SK-N-SH (cell line): ENCODE measurements around the gene TMEM11. TPM values are rescaled to one million over a fixed set of nuclear protein-coding genes. Genes with fewer than 3 reads are reported as not detected.

Experiments
- CTCF ChIA-PET: fragments of 300-600, 350-600 bp; formaldehyde crosslinking; extraction: SDS; loops from one replicate; lab custom pipeline; 2021; lab: Yijun Ruan, JAX
- POLR2A ChIA-PET: fragments of 350-600 bp; sonication (Branson Sonifier 250); formaldehyde crosslinking; extraction: SDS; loops from one replicate; lab custom pipeline; 2020; ENCODE audit warnings: antibody characterized with exemption, inconsistent platforms; lab: Yijun Ruan, JAX
- DNase-seq: peaks from one replicate; pipeline ENCODE4 v3.0.0; 2012
- H2AFZ ChIP-seq: fragments of 200-600 bp; sonication (generic); 2 replicates; pipeline ENCODE4 v1.8.1; 2016; ENCODE audit warnings: antibody characterized with exemption, mild to moderate bottlenecking, low read depth
- H3F3A ChIP-seq: fragments of 200-600 bp; sonication (generic); replicated peaks from 2 replicates; pipeline ENCODE3; 2016; ENCODE audit warnings: antibody characterized with exemption, mild to moderate bottlenecking; ENCODE audit not compliant: insufficient read depth
- H3K27ac ChIP-seq, 2 experiments: fragments of 200-500 bp in 1 of 2; fragments of 200-600 bp in 1 of 2; sonication (Bioruptor generic) in 1 of 2; sonication (generic), shearing (Covaris generic) in 1 of 2; 2 replicates each; pipeline versions ENCODE4 v1.5.1 to v1.6.1; 2014 to 2016; ENCODE audit warnings: low read depth in 2 of 2, inconsistent platforms in 1 of 2, low read length in 1 of 2, mild to moderate bottlenecking in 1 of 2, mixed read lengths in 1 of 2
- H3K27me3 ChIP-seq: fragments of 200-600 bp; sonication (generic), shearing (Covaris generic); 2 replicates; pipeline ENCODE4 v1.6.1; 2016; ENCODE audit warnings: mixed run types; ENCODE audit not compliant: insufficient read depth
- H3K36me3 ChIP-seq, 2 experiments: fragments of 200-500 bp in 1 of 2; fragments of 200-600 bp in 1 of 2; sonication (Bioruptor generic) in 1 of 2; sonication (generic) in 1 of 2; replicated peaks in 1 of 2; 2 replicates each; pipeline versions ENCODE3 to v1.5.1; 2014 to 2016; ENCODE audit warnings: low read length in 1 of 2, mild to moderate bottlenecking in 1 of 2; ENCODE audit not compliant: insufficient read depth in 2 of 2, control insufficient read depth in 1 of 2
- H3K4me1 ChIP-seq, 2 experiments: fragments of 200-500 bp in 1 of 2; fragments of 200-600 bp in 1 of 2; sonication (Bioruptor generic) in 1 of 2; sonication (generic), shearing (Covaris generic) in 1 of 2; 2 replicates each; pipeline versions ENCODE4 v1.5.1 to v1.6.1; 2014 to 2016; ENCODE audit warnings: low read depth in 1 of 2, low read length in 1 of 2, mixed run types in 1 of 2; ENCODE audit not compliant: insufficient read depth in 2 of 2, control insufficient read depth in 1 of 2
- H3K4me2 ChIP-seq: fragments of 200-600 bp; sonication (generic), shearing (Covaris generic); 2 replicates; pipeline ENCODE4 v1.6.1; 2017; ENCODE audit warnings: mixed run types
- H3K4me3 ChIP-seq, 2 experiments: fragments of 200-500 bp in 1 of 2; fragments of 200-600 bp in 1 of 2; sonication (Bioruptor generic) in 1 of 2; sonication (generic), shearing (Covaris generic) in 1 of 2; 2 replicates each; pipeline versions ENCODE4 v1.5.1 to v1.8.1; 2014 to 2016; ENCODE audit warnings: low read depth in 2 of 2, inconsistent platforms in 1 of 2, low read length in 1 of 2, mild to moderate bottlenecking in 1 of 2, mixed read lengths in 1 of 2, moderate library complexity in 1 of 2
- H3K79me2 ChIP-seq: fragments of 200-600 bp; sonication (generic); 2 replicates; pipeline ENCODE4 v1.8.1; 2017; ENCODE audit warnings: mild to moderate bottlenecking; ENCODE audit not compliant: insufficient read depth
- H3K9ac ChIP-seq: fragments of 200-600 bp; sonication (generic); 2 replicates; pipeline ENCODE4 v1.6.1; 2017; ENCODE audit warnings: mixed run types
- H3K9me2 ChIP-seq: fragments of 200-600 bp; sonication (generic); 2 replicates; pipeline ENCODE4 v1.6.1; 2017; ENCODE audit warnings: mixed run types
- H3K9me3 ChIP-seq: fragments of 200-600 bp; sonication (generic); 2 replicates; pipeline ENCODE4 v1.6.1; 2017; ENCODE audit warnings: mixed run types, mild to moderate bottlenecking, moderate library complexity
- H4K20me1 ChIP-seq: fragments of 200-600 bp; sonication (generic); 2 replicates; pipeline ENCODE4 v1.6.1; 2017; ENCODE audit warnings: mild to moderate bottlenecking, mixed run types; ENCODE audit not compliant: insufficient read depth
- EZH2phosphoT487 ChIP-seq: fragments of 200-600 bp; sonication (generic); IDR thresholded peaks from 2 replicates; pipeline ENCODE4 v1.6.1; 2017; ENCODE audit warnings: low read depth, mixed run types, mild to moderate bottlenecking, antibody characterized with exemption, moderate library complexity, borderline replicate concordance
- GABPA ChIP-seq: IDR thresholded peaks from 2 replicates; pipeline ENCODE4 v1.4.0; 2012; ENCODE audit warnings: low read depth, mild to moderate bottlenecking
- GATA2 ChIP-seq: sonication (generic); formaldehyde crosslinking; IDR thresholded peaks from 2 replicates; pipeline ENCODE4 v1.5.0; 2020; ENCODE audit warnings: mild to moderate bottlenecking, missing genetic modification reagents
- IRF3 ChIP-seq: fragments of 150-350 bp; IDR thresholded peaks from 2 replicates; pipeline ENCODE4 v1.6.1; 2016; ENCODE audit warnings: mild to moderate bottlenecking, low read depth, low read length
- JUND ChIP-seq: IDR thresholded peaks from 2 replicates; pipeline ENCODE4 v1.4.0; 2012
- MEF2A ChIP-seq: IDR thresholded peaks from 2 replicates; pipeline ENCODE4 v1.4.0; 2012; ENCODE audit warnings: low read depth, borderline replicate concordance
- NFIC ChIP-seq: IDR thresholded peaks from 2 replicates; pipeline ENCODE4 v1.4.0; 2012; ENCODE audit warnings: borderline replicate concordance
- RAD21 ChIP-seq: IDR thresholded peaks from 2 replicates; pipeline ENCODE4 v1.6.1; 2012; ENCODE audit warnings: mild to moderate bottlenecking, low read length
- REST ChIP-seq: IDR thresholded peaks from 2 replicates; pipeline ENCODE4 v1.6.1; 2012; ENCODE audit warnings: mild to moderate bottlenecking, low read depth, low read length, moderate library complexity
- RFX5 ChIP-seq: IDR thresholded peaks from 2 replicates; pipeline ENCODE4 v1.6.1; 2012; ENCODE audit warnings: mild to moderate bottlenecking, improper control_type of control experiment, low read length
- RXRA ChIP-seq: IDR thresholded peaks from 2 replicates; pipeline ENCODE4 v1.4.0; 2012; ENCODE audit warnings: low read depth, mild to moderate bottlenecking, borderline replicate concordance
- TAF1 ChIP-seq: IDR thresholded peaks from 2 replicates; pipeline ENCODE4 v1.6.1; 2012; ENCODE audit warnings: low read depth, mild to moderate bottlenecking, low read length, moderate library complexity, borderline replicate concordance
- WGBS: methylation state at CpG from one replicate; pipeline ENCODE4 v1.1.6; 2017; ENCODE audit warnings: low lambda C conversion rate; 5-methylcytosine and 5-hydroxymethylcytosine counted together
- polyA plus RNA-seq, 3 experiments: library from polyadenylated mRNA; depleted of rRNA; stranded (reverse); fragments of >200 nt; gene quantifications; 2 replicates each; pipeline ENCODE4 v1.2.3, GENCODE V29; 2012

The TMEM11 gene
- polyA plus RNA-seq, 1 of the 3 experiments (the other 2 are of a cell fraction) = 52.3 TPM

GRCh38 chr17:21218831-21219380, 4.9 kb upstream of the TMEM11 start:
- no peaks in the 10 kb centered on the region for H3K9me3 ChIP-seq
- peaks cover 2 to 8% of the 10 kb centered on the region in 2 experiments for H3K36me3 ChIP-seq
- WGBS = 82% methylated on average over 3 of the region's 3 CpGs
- ChIA-PET CTCF (no interaction called here), POLR2A (no interaction called here)
- H3F3A ChIP-seq = no peaks in the 10 kb centered on the region
- H3K4me1 ChIP-seq = peaks cover 0 to 6% of the 10 kb centered on the region in 2 experiments; a peak in 1 of 4 replicates
- TF ChIP-seq REST (no peak), GABPA (no peak), NFIC (no peak), IRF3 (no peak), TAF1 (no peak), RXRA (no peak), RFX5 (no peak), JUND (no peak), EZH2phosphoT487 (no peak), MEF2A (no peak), GATA2 (CRISPR knock-in tag) (no peak)
- no peaks in the 10 kb centered on the region for H4K20me1 ChIP-seq
- H3K9me2 ChIP-seq = no peaks in the 10 kb centered on the region
- no peak overlapping the region for H2AFZ ChIP-seq
- no peak overlapping the region for H3K4me3 ChIP-seq
- H3K4me2 ChIP-seq = no peak overlapping the region
- no peak overlapping the region for H3K27ac ChIP-seq
- no peak overlapping the region for H3K9ac ChIP-seq
- H3K79me2 ChIP-seq = peaks cover 47% of the 10 kb centered on the region
- DNase-seq = no peak
- no peaks in the 10 kb centered on the region for H3K27me3 ChIP-seq

GRCh38 chr17:21218101-21218500, 4.1 kb upstream of the TMEM11 start:
- Histone ChIP-seq H3K4me3 (no peak overlapping the region), H3K79me2 (peaks cover 55% of the 10 kb centered on the region), H3K27ac (no peak overlapping the region), H3K36me3 (peaks cover 2 to 8% of the 10 kb centered on the region in 2 experiments), H3K9me3 (no peaks in the 10 kb centered on the region), H3K4me1 (peaks cover 0 to 8% of the 10 kb centered on the region in 2 experiments; a peak in 1 of 4 replicates), H3F3A (no peaks in the 10 kb centered on the region), H3K4me2 (no peak overlapping the region), H3K27me3 (no peaks in the 10 kb centered on the region), H3K9me2 (no peaks in the 10 kb centered on the region), H3K9ac (no peak overlapping the region), H4K20me1 (peaks cover 1% of the 10 kb centered on the region), H2AFZ (no peak overlapping the region)
- DNase-seq = peak; percentile 54
- ChIA-PET POLR2A (no interaction called here), CTCF (no interaction called here)
- TF ChIP-seq RAD21 (peak; percentile 26; the same call in 1 of the 2 replicates), RXRA (no peak)
- WGBS = 74% methylated on average over 2 of the region's 3 CpGs
